GM21723 (cell line): ENCODE measurements around the gene ACP2.

Experiments
- ATAC-seq: cut with Tn5 transposase; IDR thresholded peaks from one replicate; pipeline ENCODE4 v1.9.1; 2021; ENCODE audit warnings: mild to moderate bottlenecking, moderate library complexity; ENCODE audit not compliant: unreplicated experiment

ACP2 gene

GRCh38 chr11:47244448-47245350 lies 3.9 kb downstream of the ACP2 start:
- ATAC-seq = no peak

DNA sequence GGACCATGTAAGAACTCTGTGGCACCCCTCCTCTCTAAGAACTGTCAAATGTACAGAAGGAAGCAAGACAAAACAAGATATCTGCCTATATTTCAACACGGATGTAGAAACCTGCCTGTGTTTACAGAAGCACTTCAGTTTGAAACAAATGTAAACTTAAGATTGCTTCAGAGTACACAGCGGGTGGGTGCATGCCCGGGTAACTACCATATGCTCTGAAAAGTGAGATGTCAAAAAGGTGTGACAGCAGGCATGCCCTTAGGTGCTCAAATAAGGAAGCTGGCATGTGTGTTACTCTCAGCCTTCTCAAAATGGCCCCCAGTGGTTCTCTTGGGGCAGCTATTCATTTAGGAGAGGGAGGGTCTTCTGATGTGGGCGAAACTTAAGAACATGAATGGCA lies 5.2 kb downstream of the ACP2 start:
- ATAC-seq = no peak

GRCh38 chr11:47242596-47243192 lies 5.9 kb downstream of the ACP2 start:
- no peak for ATAC-seq

DNA sequence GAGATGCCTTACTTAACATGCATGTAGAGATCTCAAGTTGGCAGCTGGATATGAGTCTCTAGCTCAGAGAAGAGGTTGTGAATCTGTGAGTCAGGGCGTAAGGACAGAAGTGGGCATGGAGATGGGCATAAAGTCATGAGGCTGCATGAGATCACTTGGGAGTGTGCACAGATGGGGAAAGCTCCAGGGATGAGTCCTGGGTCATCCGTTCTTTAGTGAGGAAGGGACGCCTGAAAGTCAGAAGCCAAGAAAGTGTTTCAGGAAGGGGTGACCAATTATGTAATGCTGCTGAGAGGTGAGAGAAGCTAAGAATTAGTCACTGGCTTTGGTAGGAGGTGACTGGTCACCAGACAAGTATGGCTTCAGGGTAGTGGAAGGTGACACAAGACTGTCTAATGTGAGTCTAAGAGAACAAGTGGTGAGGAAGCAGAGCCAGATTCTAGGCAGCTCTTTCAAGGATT lies 6.7 kb downstream of the ACP2 start:
- no peak for ATAC-seq

DNA sequence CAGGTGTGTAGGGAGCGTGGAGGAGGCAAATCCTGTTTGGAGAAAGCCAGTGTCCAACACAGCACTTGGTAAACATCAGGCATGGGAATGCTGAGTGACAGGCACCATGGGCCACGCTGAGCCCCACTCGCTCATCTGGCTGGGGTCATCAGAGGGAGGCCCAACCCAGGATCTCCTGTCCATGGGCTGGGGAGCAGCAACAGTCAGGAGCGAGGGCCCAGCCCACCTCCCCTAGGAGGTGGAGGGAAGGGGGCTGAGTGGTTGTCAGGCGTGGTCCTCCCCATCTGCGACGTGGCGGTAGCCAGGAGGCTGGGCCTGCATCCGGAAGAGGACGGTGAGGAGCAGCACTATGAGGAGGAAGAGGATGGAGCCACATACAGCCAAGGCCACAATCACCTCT lies 8.8 kb downstream of the ACP2 start:
- ATAC-seq = no peak

- no peak for ATAC-seq
Measured at GRCh38 chr11:47236482-47236881, 12.1 kb downstream of the ACP2 start.

DNA sequence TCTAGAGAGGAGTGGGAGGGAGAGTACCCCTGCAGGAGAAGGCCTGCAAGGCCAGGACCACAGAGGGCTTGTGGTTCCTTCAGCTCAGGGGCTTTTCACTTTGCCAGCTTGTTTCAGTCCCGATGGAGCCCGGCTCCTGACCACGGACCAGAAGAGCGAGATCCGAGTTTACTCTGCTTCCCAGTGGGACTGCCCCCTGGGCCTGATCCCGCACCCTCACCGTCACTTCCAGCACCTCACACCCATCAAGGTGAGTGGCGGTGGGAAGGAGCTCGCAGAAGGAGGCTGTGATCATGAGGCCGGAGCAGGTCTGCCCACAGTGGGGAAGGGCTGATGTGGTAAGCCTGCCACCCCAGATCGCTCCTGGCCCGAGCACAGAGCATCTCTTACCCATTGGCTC lies 13.5 kb downstream of the ACP2 start:
- no peak for ATAC-seq

- no peak for ATAC-seq
Measured at GRCh38 chr11:47234669-47235100, 13.9 kb downstream of the ACP2 start.

GRCh38 chr11:47233989-47234668 lies 14.5 kb downstream of the ACP2 start:
- ATAC-seq = no peak

DNA sequence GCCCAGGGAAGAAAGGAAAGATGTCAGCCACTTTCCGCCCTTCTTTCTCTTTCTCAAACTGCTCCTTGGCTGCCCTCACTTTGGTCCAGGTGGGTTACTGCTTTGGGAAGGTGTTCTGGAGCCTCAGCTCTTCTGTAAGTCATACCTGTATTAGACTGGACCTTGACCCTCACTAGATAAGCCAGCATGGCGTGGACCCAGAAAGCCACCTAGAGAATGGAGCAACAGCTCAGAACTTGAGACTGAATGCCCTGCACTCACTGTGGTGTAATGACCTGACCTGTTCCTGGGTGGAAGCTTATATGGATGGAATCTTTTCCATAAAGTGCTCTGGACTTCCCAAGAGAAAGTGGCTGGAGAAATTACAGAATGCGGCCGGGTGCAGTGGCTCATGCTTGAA lies 15.6 kb downstream of the ACP2 start:
- ATAC-seq = no peak

GRCh38 chr11:47229161-47229560 lies 19.5 kb downstream of the ACP2 start:
- no peak for ATAC-seq

DNA sequence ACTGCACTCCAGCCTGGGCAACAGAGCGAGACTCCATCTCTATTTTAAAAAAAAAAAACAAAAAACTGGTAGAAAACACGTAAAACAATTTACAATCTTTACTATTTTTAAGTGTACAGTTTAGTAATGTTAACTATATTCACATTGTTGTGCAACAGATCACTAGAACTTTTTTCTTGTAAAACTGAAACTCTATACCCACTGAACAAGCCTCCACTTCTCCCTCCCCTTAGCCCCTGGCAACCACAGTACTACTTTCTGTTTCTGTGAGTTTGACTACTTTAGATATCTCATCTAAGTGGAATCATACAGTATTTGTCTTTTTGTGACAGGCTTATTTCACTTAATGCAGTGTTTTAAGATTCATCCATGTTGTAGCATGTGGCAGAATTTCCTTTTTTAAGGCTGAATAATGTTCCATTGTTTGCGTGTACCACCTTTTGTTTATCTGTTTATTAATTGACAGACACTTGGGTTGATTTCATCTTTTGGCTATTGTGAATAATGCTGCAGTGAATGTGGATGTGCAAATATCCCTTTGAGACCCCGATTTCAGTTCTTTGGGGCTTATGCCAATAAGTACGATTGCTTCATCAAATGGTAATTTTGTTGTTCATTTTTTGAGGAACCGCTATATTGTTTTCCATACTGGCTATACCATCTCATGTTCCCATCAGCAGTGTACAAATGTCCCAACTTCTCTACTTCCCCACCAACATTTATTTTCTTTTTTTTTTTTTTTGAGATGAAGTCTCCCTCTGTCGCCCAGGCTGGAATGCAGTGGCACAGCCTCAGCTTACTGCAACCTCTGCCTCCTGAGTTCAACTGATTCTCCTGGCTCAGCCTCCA lies 22.8 kb downstream of the ACP2 start:
- peak; percentile 88 for ATAC-seq

GRCh38 chr11:47222696-47223095 lies 25.9 kb downstream of the ACP2 start:
- ATAC-seq = no peak

GRCh38 chr11:47220401-47220821 lies 28.2 kb downstream of the ACP2 start:
- no peak for ATAC-seq

DNA sequence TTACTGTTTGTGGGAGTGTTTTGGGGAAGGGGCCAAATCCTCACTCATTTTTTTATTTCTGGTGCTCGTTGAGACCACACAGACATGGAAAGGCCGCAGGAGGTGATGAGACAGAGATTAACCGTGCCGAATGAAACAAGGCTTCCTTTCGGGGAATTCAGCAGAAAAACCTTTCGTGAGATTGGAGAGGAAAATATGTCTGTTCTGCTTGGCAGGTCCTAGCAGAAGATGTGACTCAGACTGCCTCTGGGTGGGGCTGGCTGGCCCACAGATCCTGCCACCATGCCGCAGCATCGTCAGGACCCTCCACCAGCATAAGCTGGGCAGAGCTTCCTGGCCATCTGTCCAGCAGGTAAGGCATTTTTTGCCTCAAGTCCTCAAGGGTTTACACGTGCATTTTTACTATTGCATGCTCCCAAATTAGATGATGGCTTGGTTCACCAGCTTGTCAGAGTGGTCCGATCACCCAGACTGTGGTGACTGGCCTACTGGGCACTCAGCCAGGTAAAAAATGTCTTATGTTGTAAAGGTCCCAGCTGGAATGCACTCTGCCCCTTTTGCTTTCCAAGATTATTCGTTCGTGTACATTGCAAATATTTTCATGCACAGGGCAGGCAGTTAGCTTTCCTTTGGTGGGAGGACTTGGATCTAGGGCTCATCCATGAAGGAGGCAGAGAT lies 32.4 kb downstream of the ACP2 start:
- ATAC-seq = peak; percentile 28

- ATAC-seq = no peak
Measured at GRCh38 chr11:47215366-47215910, 33.2 kb downstream of the ACP2 start.

- ATAC-seq = peak; percentile 58
Measured at GRCh38 chr11:47213950-47214565, 34.6 kb downstream of the ACP2 start.

DNA sequence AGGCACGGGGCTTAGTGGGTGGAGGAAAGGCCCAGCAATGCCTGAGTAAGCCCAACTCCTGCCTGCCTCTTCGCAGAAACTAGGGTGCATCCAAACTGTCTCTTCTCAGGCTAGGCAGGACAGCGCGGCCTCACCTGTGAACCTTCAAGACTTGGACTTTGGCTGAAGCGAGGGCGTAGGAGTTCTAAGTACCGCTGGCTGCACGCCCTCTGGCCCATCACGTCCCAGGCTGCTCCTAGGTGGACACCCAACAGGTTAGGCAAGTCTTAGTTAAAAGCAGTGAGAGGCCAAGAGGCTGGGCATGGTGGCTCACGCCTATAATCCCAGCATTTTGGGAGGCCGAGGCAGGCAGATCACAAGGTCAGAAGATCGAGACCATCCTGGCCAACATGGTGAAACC lies 35.7 kb downstream of the ACP2 start:
- ATAC-seq = no peak

DNA sequence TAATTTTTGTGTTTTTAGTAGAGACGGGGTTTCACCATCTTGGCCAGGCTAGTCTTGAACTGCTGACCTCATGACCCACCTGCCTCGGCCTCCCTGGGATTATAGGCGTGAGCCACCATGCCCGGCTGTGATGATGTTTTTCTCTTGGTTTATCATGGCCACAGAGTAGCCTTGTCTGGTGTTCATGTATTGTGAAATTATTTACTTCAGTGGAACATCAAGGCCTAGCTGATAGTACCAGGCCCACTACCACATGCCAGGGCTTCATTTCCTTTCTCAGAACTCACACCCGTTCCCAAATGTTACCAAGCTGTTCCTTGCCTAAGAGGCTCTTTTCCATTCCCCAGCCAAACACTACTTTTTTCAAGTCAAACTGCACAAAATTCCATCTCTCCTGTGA lies 40.0 kb downstream of the ACP2 start:
- ATAC-seq = no peak
